Heart left ventricle (tissue), 13 donors: ENCODE measurements around the gene TTC7B.

Experiments used
- CTCF ChIP-seq, 12 donors: fragments of 200-600 bp; sonication (generic) in 4 of 12; IDR thresholded peaks; one replicate each; pipeline versions ENCODE4 v1.5.0 to v1.8.0; 2018 to 2022; ENCODE audit warnings: antibody characterized with exemption in 12 of 12, mild to moderate bottlenecking in 5 of 12
- POLR2A ChIP-seq, 2 donors: fragments of 450-650 bp; IDR thresholded peaks; one replicate each; pipeline ENCODE4 v1.6.1; 2017; ENCODE audit warnings: antibody characterized with exemption in 2 of 2, mild to moderate bottlenecking in 2 of 2, moderate library complexity in 2 of 2
- donor health status: ischemic (EF 13 %, LVEDD 7.1; RV severe dilation, severe dysfunction).
- donor health status: DM: no; HTN: yes; CAD: no.
- donor health status: DM: no; HTN: no; CAD: no.
- donor health status: ischemic (EF 25% LVEDD 6.9; RV normal size, moderate dysfunction).
- donor health status: ischemic (EF 25% LVEDD 5.7; RV mildly dilated, moderate dysfunction).
- donor health status: ischemic (EF 35%, LVEDD 5.7; RV mildly dilated, moderate dysfunction).
- donor health status: nonischemic (EF 11% LVEDD 7.7; RV severe dilation, severe dysfunction).
- donor health status: DM: yes; HTN: yes; CAD: no.
- donor health status: PGD.
- donor health status: ischemic (EF 29% LVEDD 5.4; RV normal size, mild dysfunction).
- donor health status: nonischemic (EF 23%, LVEDD 6.1; RV moderate dilation, normal function).

- TF ChIP-seq CTCF (IDR thresholded peaks at IDR 0.05): no peak
- TF ChIP-seq POLR2A (IDR thresholded peaks at IDR 0.05): no peak
Observed at GRCh38 chr14:90846511-90846910, 30.3 kb upstream of the TTC7B start.
